PC-3 (cell line): Measurements from ENCODE around the gene KRTAP10-9. TPM values are rescaled to one million over a fixed set of nuclear protein-coding genes. Genes with fewer than 3 reads are reported as not detected.

ENCODE experiments used
- ATAC-seq: fragments of 200-7000 bp; cut with Tn5 transposase; 2 replicates; pipeline ENCODE4 v1.9.1; 2020; ENCODE audit warnings: mild to moderate bottlenecking, moderate library complexity
- BruUV-seq: library from RNA; stranded (reverse); fragments of 400-500 nt; replicated peaks from 2 replicates; lab custom pipeline; 2021; lab: Mats Ljungman, UMichigan
- CTCF ChIA-PET: fragments of 300-600 bp; sonication (Branson Sonifier 250); formaldehyde crosslinking; loops from one replicate; lab custom pipeline; 2022; ENCODE audit warnings: antibody characterized with exemption; lab: Charles Lee
- POLR2A ChIA-PET: fragments of 300-600 bp; sonication (Branson Sonifier 250); formaldehyde crosslinking; loops from one replicate; lab custom pipeline; 2022; ENCODE audit warnings: antibody characterized with exemption; ENCODE audit not compliant: unreplicated experiment; lab: Charles Lee
- DNase-seq: peaks from one replicate; pipeline ENCODE4 v3.0.0-alpha.2; 2015
- H2AFZ ChIP-seq: fragments of 300-600 bp; sonication (generic); 2 replicates; pipeline ENCODE4 v1.6.0; 2016; ENCODE audit warnings: antibody characterized with exemption, low read length
- H3F3A ChIP-seq: fragments of 300-600 bp; sonication (generic); one replicate; pipeline ENCODE4 v1.6.0; 2017; ENCODE audit warnings: antibody characterized with exemption, low read length, control low read depth, mild to moderate bottlenecking; ENCODE audit not compliant: unreplicated experiment
- H3K27ac ChIP-seq: fragments of 300-600 bp; sonication (generic); 2 replicates; pipeline ENCODE4 v1.5.1; 2016; ENCODE audit warnings: mild to moderate bottlenecking, low read length
- H3K27me3 ChIP-seq: fragments of 300-600 bp; sonication (generic); 2 replicates; pipeline ENCODE4 v1.6.1; 2016; ENCODE audit warnings: low read length, mixed read lengths
- H3K36me3 ChIP-seq: fragments of 300-600 bp; sonication (generic); 2 replicates; pipeline ENCODE4 v1.6.1; 2016; ENCODE audit warnings: low read depth, mixed run types, low read length, mixed read lengths
- H3K4me1 ChIP-seq: fragments of 300-600 bp; sonication (generic); 2 replicates; pipeline ENCODE4 v1.5.1; 2016; ENCODE audit warnings: low read length; ENCODE audit not compliant: insufficient read depth
- H3K4me2 ChIP-seq: fragments of 300-600 bp; sonication (generic); 2 replicates; pipeline ENCODE4 v1.6.0; 2016; ENCODE audit warnings: low read length
- H3K4me3 ChIP-seq: fragments of 300-600 bp; sonication (generic); 2 replicates; pipeline ENCODE4 v1.5.1; 2016; ENCODE audit warnings: mild to moderate bottlenecking, low read length, mixed read lengths
- H3K79me2 ChIP-seq: fragments of 300-600 bp; sonication (generic); 2 replicates; pipeline ENCODE4 v1.6.1; 2017; ENCODE audit warnings: low read length, mixed read lengths
- H3K9ac ChIP-seq: fragments of 300-600 bp; sonication (generic); 2 replicates; pipeline ENCODE4 v1.6.0; 2016; ENCODE audit warnings: mild to moderate bottlenecking, low read length
- H3K9me2 ChIP-seq: fragments of 300-600 bp; sonication (generic); replicated peaks from 2 replicates; pipeline ENCODE4 v1.6.1; 2016; ENCODE audit warnings: mixed run types, low read length, mixed read lengths
- H3K9me3 ChIP-seq: fragments of 300-600 bp; sonication (generic); 2 replicates; pipeline ENCODE4 v1.6.1; 2016; ENCODE audit warnings: low read length, mixed read lengths
- H4K20me1 ChIP-seq: fragments of 300-600 bp; sonication (generic); 2 replicates; pipeline ENCODE4 v1.6.1; 2016; ENCODE audit warnings: low read length, mixed read lengths
- CTCF ChIP-seq: fragments of 300-600 bp; sonication (generic); conservative IDR thresholded peaks from 2 replicates; pipeline ENCODE4 v1.5.1; 2017; ENCODE audit warnings: antibody characterized with exemption, low read depth, mild to moderate bottlenecking, low read length
- EZH2 ChIP-seq: fragments of 300-600 bp; sonication (generic); IDR thresholded peaks from one replicate; pipeline ENCODE4 v1.6.1; 2017; ENCODE audit warnings: antibody characterized with exemption, mild to moderate bottlenecking, low read length; ENCODE audit not compliant: unreplicated experiment
- EZH2phosphoT487 ChIP-seq: fragments of 300-600 bp; sonication (generic); IDR thresholded peaks from 2 replicates; pipeline ENCODE4 v1.6.1; 2018; ENCODE audit warnings: mild to moderate bottlenecking, antibody characterized with exemption, low read length, borderline replicate concordance
- intact Hi-C: fragments of 100-400 bp; cut with micrococcal nuclease; formaldehyde crosslinking; loops from 2 replicates; pipeline ENCODE4 v1.9.0; 2023
- total RNA-seq: library from RNA; depleted of rRNA; stranded (reverse); fragments of >200 nt; gene quantifications from 2 replicates; pipeline ENCODE4 v1.2.3, GENCODE V29; 2014

KRTAP10-9 gene
- total RNA-seq, 1 experiment from 2014 or later: not detected

DNA sequence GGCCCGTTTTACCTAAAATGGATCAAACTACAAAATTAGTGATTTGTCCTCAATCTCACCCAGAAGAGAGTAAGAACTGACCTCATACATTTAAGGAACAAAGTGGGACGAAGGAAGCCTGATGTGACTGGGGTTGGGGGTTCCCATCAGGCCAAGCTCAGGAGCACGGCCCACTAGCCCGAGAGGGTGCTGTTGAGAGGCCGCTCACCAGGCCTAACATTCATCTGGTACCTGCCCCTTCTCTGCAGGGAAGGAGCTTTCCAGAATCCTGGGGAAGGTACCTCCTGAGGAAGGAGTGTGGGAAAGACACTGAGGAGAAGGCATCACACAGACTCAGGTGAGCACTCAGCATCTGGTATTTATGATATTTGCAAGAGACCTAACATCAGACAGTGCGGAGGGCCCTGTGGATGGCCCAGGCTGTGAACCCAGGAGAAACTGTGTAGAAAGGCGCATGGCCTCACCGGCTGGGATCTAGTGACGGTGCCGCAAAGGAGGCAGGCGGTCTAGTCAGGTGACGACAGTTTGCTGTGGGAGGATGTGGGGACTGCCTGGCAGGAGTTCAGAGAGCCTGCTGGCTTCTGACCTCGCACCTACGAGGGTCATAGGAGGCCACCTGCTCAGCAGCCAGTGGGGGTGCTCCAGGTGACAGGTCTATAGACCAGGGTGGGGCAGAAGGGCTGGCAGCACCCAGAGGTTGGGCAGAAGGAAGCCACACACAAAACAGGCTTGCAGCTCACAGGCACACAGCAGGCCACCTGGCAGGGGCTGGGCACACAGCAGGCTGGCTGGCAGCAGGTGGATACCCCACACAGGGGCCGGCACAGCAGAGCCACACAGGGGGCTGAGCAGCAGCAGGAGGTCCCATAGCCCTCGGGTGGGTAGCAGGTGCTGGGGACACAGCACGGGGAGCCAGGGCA, 27.0 kb downstream of the KRTAP10-9 start:
- Histone ChIP-seq H3K4me3 (no peak overlapping the region), H3K4me2 (no peak overlapping the region), H3K4me1 (no peaks in the 10 kb centered on the region), H4K20me1 (no peaks in the 10 kb centered on the region), H3K27ac (no peak overlapping the region), H3F3A (no peaks in the 10 kb centered on the region), H3K9me2 (no peaks in the 10 kb centered on the region), H3K79me2 (no peaks in the 10 kb centered on the region), H3K27me3 (no peaks in the 10 kb centered on the region), H3K9me3 (0 out of 2 replicates have a peak, but pooled peaks cover 5% of the 10 kb centered on the region), H3K36me3 (no peaks in the 10 kb centered on the region), H2AFZ (no peak overlapping the region), H3K9ac (no peak overlapping the region)
- no peak for TF ChIP-seq CTCF
- no TSS peak for BruUV-seq
- POLR2A ChIA-PET: no interaction called here
- CTCF ChIA-PET: no interaction called here
- intact Hi-C loops: no loop called here
- DNase-seq (no peak), ATAC-seq (no peak)

- 0 out of 2 replicates have a peak, but pooled peaks cover 5% of the 10 kb centered on the region for H3K9me3 ChIP-seq
- H3K9me2 ChIP-seq: no peaks in the 10 kb centered on the region
- no TSS peak for BruUV-seq
- H3K9ac ChIP-seq: no peak within 1 kb of the TSS
- no peak within 1 kb of the TSS for H2AFZ ChIP-seq
- ChIA-PET CTCF (no interaction called here), POLR2A (no interaction called here)
- no peaks in the 10 kb centered on the region for H3K79me2 ChIP-seq
- H4K20me1 ChIP-seq: no peaks in the 10 kb centered on the region
- TF ChIP-seq EZH2phosphoT487 (no peak), CTCF (no peak), EZH2 (no peak)
- H3K27ac ChIP-seq: no peak within 1 kb of the TSS
- DNase-seq: no peak
- H3K4me3 ChIP-seq: no peak within 1 kb of the TSS
- no peaks in the 10 kb centered on the region for H3K4me1 ChIP-seq
- H3F3A ChIP-seq: no peaks in the 10 kb centered on the region
- no peak for ATAC-seq
- intact Hi-C loops: no loop called here
- no peak within 1 kb of the TSS for H3K4me2 ChIP-seq
- no peaks in the 10 kb centered on the region for H3K36me3 ChIP-seq
- H3K27me3 ChIP-seq: no peaks in the 10 kb centered on the region
Observed at GRCh38 chr21:44654576-44655175, 27.8 kb downstream of the KRTAP10-9 start, which contains the start of gene KRTAP12-4. TSS of gene KRTAP12-4 (minus strand) at chr21:44654659. CDS start at chr21:44654614, 45 bp downstream.

DNA sequence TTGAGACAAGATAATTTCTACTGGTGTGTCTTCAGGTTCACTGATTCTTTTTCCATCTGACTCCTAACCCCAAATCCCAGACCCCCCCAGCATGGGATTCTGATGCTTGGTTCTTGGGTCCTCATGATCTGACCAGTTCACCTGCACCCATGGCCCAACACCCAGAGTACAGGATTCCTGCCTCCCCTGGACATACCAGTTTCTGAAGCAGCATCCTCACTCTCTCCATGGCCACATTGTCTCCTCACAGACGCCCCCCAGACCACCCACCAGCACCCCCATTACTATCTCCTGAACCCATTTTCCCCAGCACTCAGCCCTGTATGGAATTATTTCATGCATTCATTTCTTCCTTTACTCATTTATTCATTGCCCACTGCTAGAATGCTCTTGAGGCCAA, 30.0 kb downstream of the KRTAP10-9 start:
- Histone ChIP-seq H3K9ac (no peak overlapping the region), H4K20me1 (no peaks in the 10 kb centered on the region), H3K9me2 (no peaks in the 10 kb centered on the region), H3K4me3 (no peak overlapping the region), H3F3A (no peaks in the 10 kb centered on the region), H3K27me3 (no peaks in the 10 kb centered on the region), H2AFZ (no peak overlapping the region), H3K4me1 (no peaks in the 10 kb centered on the region), H3K27ac (no peak overlapping the region), H3K79me2 (no peaks in the 10 kb centered on the region), H3K4me2 (no peak overlapping the region), H3K9me3 (0 out of 2 replicates have a peak, but pooled peaks cover 5% of the 10 kb centered on the region), H3K36me3 (no peaks in the 10 kb centered on the region)
- POLR2A ChIA-PET: no interaction called here
- no TSS peak for BruUV-seq
- CTCF ChIA-PET: no interaction called here
- intact Hi-C loops: no loop called here
- TF ChIP-seq CTCF (no peak), EZH2 (no peak), EZH2phosphoT487 (no peak)
- ATAC-seq (no peak), DNase-seq (no peak)
